ENCODE results near the gene IFT25.

DNA sequence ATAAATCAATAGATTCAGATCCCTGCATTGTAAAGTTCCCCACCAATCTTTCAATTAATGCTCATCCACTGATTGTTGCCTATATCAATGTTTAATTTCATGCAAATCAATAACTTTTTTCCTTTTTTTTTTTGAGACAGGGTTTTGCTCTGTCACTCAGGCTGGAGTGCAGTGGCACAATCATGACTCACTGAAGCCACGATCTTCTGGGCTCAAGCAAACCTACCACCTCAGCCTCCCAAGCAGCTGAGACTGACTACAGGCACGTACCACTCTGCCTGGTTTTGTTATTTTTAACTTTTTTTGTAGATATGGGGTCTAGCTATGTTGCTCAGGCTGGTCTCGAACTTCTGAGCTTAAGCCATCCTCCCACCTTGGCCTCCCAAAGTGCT, 25.8 kb downstream of the IFT25 start:
- TF ChIP-seq CTCF (IDR thresholded peaks at IDR 0.05): no peak
- no peak for TF ChIP-seq EZH2 (IDR thresholded peaks at IDR 0.05; ENCODE audit: borderline replicate concordance, insufficient read depth, low read depth, low read length, poor library complexity, severe bottlenecking)
